ENCODE measurements around the gene RMC1.
"Not testable (repeated sequence)": the region's sequence is repeated elsewhere in the genome, so short reads cannot be mapped to it uniquely, and the experiment has no call there.

RMC1 gene

GRCh38 chr18:23569299-23570063, 66.2 kb downstream of the RMC1 start:
- no peak for DNase-seq (ENCODE audit: insufficient read length)
- no peak for FAIRE-seq
- TF ChIP-seq POLR2A (IDR thresholded peaks at IDR 0.05; ENCODE audit: low read depth, low read length) (no peak), TAF1 (IDR thresholded peaks at IDR 0.05; ENCODE audit: borderline replicate concordance, low read depth, low read length) (no peak)

GRCh38 chr18:23570912-23571504, 67.7 kb downstream of the RMC1 start:
- FAIRE-seq (no peak), DNase-seq (ENCODE audit: insufficient read length) (no peak)
- TF ChIP-seq POLR2A (IDR thresholded peaks at IDR 0.05; ENCODE audit: low read depth, low read length) = no peak
- no peak for TF ChIP-seq POLR2AphosphoS5 (IDR thresholded peaks at IDR 0.05; ENCODE audit: low read depth, low read length)

GRCh38 chr18:23572012-23572411, 68.7 kb downstream of the RMC1 start:
- TF ChIP-seq TAF1 (IDR thresholded peaks at IDR 0.05; ENCODE audit: borderline replicate concordance, low read depth, low read length) = no peak
- no peak for TF ChIP-seq POLR2A (IDR thresholded peaks at IDR 0.05; ENCODE audit: low read depth, low read length)
- no peak for TF ChIP-seq POLR2AphosphoS5 (IDR thresholded peaks at IDR 0.05; ENCODE audit: low read depth, low read length)
- FAIRE-seq (no peak), DNase-seq (ENCODE audit: insufficient read length) (no peak)

DNA sequence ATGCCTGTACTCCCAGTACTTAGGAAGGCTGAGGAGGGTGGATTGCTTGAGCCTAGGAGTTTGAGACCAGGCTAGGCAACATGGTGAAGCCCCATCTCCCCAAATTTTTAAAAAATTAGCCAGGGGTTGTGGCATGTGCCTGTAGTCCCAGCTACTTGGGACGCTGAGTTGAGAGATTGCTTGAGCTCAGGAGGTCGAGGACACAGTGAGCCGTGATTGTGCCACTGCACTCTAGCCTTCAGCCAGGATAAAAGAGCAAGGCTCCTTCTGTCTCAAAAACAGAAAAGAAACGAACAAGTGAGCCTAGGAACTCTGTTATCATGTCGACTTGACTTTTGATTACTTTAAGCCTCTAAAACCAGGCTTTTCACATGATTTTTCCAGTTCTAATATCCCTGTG, 69.3 kb downstream of the RMC1 start:
- FAIRE-seq = no peak

GRCh38 chr18:23573020-23573419, 69.7 kb downstream of the RMC1 start:
- FAIRE-seq = no peak

More for the DNA sequence above, 69.3 kb downstream of the RMC1 start:
- DNase-seq (ENCODE audit: insufficient read length) = no peak
- no peak for TF ChIP-seq POLR2AphosphoS5 (IDR thresholded peaks at IDR 0.05; ENCODE audit: low read depth, low read length)
- no peak for TF ChIP-seq TAF1 (IDR thresholded peaks at IDR 0.05; ENCODE audit: borderline replicate concordance, low read depth, low read length)
- TF ChIP-seq POLR2A (IDR thresholded peaks at IDR 0.05; ENCODE audit: low read depth, low read length) = no peak

GRCh38 chr18:23573626-23574431, 70.5 kb downstream of the RMC1 start:
- DNase-seq (ENCODE audit: insufficient read length) = no peak
- no peak for FAIRE-seq
- TF ChIP-seq TAF1 (IDR thresholded peaks at IDR 0.05; ENCODE audit: borderline replicate concordance, low read depth, low read length) (no peak), POLR2AphosphoS5 (IDR thresholded peaks at IDR 0.05; ENCODE audit: low read depth, low read length) (no peak), POLR2A (IDR thresholded peaks at IDR 0.05; ENCODE audit: low read depth, low read length) (no peak)

More at GRCh38 chr18:23573020-23573419, 69.7 kb downstream of the RMC1 start:
- TF ChIP-seq TAF1 (IDR thresholded peaks at IDR 0.05; ENCODE audit: borderline replicate concordance, low read depth, low read length) (no peak), POLR2A (IDR thresholded peaks at IDR 0.05; ENCODE audit: low read depth, low read length) (no peak), POLR2AphosphoS5 (IDR thresholded peaks at IDR 0.05; ENCODE audit: low read depth, low read length) (no peak)
- no peak for DNase-seq (ENCODE audit: insufficient read length)

DNA sequence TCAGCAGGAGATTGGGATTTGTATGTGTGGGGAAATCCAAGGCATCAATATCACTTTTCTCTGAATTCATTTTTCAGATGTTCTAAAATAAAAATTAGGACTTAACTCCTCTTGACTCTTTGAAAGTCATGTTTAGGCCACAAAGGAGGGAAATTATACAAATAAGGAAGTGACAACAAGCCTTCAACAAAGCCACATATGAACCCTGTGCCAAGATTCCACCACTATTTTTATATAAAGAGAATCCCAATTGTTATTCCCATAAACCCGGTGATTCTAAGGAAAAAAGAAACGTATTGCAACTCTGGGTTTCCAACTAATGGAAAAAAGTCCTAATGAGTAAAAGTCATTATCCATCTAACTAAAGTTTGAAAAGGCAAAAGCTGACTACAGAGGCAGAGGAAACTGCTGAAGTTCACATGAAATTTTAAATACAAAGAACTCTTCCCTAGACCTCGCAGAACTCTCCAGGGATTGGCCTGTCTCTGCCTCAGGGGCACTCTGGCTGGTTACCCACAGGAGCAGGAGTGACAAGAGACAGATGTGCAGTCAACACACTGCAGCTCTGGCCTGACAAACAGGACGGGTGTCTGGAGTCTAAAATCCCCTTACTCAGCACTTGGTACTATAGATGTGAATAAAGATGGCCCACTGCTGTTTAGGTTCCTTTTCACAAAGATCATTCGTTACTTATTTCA, 71.4 kb downstream of the RMC1 start:
- DNase-seq (ENCODE audit: insufficient read length) = no peak
- FAIRE-seq = no peak
- TF ChIP-seq POLR2AphosphoS5 (IDR thresholded peaks at IDR 0.05; ENCODE audit: low read depth, low read length) = no peak
- TF ChIP-seq TAF1 (IDR thresholded peaks at IDR 0.05; ENCODE audit: borderline replicate concordance, low read depth, low read length) = no peak
- TF ChIP-seq POLR2A (IDR thresholded peaks at IDR 0.05; ENCODE audit: low read depth, low read length) = no peak

- TF ChIP-seq POLR2AphosphoS5 (IDR thresholded peaks at IDR 0.05; ENCODE audit: low read depth, low read length) (no peak), TAF1 (IDR thresholded peaks at IDR 0.05; ENCODE audit: borderline replicate concordance, low read depth, low read length) (no peak), POLR2A (IDR thresholded peaks at IDR 0.05; ENCODE audit: low read depth, low read length) (no peak)
- DNase-seq (ENCODE audit: insufficient read length) (no peak), FAIRE-seq (no peak)
Measured at GRCh38 chr18:23575309-23575651, 72.0 kb downstream of the RMC1 start.

DNA sequence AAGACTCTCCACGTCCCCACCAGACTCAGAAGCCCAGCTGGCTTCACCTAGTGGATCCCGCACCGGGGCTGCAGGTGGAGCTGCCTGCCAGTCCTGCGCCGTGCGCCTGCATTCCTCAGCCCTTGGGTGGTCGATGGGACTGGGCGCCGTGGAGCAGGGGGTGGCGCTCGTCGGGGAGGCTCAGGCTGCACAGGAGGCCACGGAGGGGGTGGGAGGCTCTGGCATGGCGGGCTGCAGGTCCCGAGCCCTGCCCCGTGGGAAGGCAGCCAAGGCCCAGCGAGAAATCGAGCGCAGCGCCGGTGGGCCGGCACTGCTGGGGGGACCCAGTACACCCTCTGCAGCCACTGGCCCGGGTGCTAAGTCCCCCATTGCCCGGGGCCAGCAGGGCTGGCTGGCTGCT, 74.2 kb downstream of the RMC1 start:
- DNase-seq (ENCODE audit: insufficient read length); FAIRE-seq: not testable (repeated sequence)

DNA sequence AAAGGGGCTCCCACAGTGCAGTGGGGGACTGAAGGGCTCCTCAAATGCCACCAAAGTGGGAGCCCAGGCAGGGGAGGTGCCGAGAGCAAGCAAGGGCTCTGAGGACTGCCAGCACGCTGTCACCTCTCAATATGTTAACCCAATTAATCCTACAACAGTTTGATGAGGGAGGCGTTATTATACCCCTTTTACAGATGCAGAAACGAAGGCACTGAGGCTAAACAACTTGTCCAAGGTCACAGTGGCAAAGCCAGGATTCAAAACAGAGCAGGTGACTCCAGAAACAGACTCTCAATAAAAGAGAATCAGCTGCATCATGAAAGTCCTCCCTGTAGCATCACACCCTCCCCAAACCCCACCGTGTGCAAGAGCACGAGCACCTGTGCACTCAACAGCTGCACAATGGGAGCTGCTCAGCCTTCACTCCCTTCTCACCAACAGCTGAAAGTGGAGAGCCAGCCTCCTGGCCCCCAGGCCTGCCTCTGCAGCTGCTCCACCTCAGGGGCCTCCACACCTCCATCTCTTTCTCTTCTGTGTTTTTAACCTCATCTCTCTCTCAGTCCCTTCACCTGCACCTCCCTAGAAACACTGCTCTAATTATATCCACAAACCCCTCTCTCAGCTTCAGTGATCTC, 74.9 kb downstream of the RMC1 start:
- DNase-seq (ENCODE audit: insufficient read length) (no peak), FAIRE-seq (no peak)
- no peak for TF ChIP-seq POLR2AphosphoS5 (IDR thresholded peaks at IDR 0.05; ENCODE audit: low read depth, low read length)
- no peak for TF ChIP-seq TAF1 (IDR thresholded peaks at IDR 0.05; ENCODE audit: borderline replicate concordance, low read depth, low read length)
- no peak for TF ChIP-seq POLR2A (IDR thresholded peaks at IDR 0.05; ENCODE audit: low read depth, low read length)

All from GM12892 (cell line).